NCI-H1436 (cell line): ENCODE measurements around the gene PGM1.
"Not testable (repeated sequence)": the region's sequence is repeated elsewhere in the genome, so short reads cannot be mapped to it uniquely, and the experiment has no call there.

Experiments used
- DNase-seq: peaks from one replicate; lab custom pipeline; 2025; lab: John Stamatoyannopoulos, UW

PGM1 gene

DNA sequence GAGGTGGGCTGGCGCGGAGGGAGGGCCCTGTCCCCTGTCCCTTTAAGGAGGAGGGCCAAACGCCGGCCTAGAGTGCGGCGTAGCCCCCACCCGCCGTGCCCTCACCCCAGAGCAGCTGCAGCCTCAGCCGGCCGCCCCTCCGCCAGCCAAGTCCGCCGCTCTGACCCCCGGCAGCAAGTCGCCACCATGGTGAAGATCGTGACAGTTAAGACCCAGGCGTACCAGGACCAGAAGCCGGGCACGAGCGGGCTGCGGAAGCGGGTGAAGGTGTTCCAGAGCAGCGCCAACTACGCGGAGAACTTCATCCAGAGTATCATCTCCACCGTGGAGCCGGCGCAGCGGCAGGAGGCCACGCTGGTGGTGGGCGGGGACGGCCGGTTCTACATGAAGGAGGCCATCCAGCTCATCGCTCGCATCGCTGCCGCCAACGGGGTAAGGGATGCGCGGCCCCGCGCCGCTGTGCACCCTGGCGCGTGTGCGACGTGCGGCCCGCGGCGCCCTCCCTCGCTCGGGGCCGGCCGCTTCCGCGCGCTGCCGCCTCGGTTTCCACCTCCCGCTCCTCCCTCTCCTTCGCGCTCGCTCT lies at the start of gene PGM1:
Gene PGM1, plus strand, starts transcription at position 109 of the 583 bp plus-strand sequence. Its CDS starts 78 bp downstream, at position 187.
- peak; percentile 33 for DNase-seq

DNA sequence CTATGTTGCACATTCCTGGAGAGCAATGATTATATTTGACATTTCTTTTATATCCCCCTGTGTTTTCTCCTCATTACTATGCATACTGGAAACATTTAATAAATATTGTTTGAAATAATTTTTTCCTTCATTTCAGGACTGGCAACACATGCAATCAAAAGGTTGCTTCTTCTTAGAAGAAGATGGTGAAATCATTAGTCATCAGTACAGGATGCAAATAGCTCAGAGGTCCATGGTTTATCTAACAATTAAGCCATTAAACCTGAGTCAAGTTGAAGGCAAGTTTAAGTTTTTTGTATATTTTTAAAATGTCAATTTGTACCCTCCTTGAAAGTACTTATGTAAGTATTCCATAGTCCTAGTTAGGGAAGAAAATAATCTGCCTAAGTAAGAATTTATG lies 47.4 kb upstream of the PGM1 start:
- DNase-seq: no peak

GRCh38 chr1:63547621-63548294 lies 45.5 kb upstream of the PGM1 start:
- no peak for DNase-seq

DNA sequence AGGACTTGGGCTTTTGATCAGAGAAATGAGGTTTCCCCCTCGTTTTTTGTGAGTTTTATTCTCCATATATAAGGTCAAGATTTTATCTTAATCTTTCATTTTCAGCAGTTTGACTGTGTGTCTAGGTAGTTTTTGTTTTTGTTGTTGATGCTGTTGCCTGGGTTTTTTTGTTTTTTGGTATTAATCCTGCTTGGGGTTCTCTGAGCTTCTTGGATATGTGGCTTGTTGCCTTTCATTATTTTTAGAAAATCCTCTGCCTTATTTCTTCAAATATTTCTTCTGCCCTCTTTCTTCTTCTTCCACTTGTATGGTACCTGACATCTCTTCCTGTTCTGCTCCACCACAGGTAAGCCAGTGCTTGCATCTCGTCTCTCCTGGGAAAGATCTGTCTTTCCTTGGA lies 44.9 kb upstream of the PGM1 start:
- DNase-seq: no peak

DNA sequence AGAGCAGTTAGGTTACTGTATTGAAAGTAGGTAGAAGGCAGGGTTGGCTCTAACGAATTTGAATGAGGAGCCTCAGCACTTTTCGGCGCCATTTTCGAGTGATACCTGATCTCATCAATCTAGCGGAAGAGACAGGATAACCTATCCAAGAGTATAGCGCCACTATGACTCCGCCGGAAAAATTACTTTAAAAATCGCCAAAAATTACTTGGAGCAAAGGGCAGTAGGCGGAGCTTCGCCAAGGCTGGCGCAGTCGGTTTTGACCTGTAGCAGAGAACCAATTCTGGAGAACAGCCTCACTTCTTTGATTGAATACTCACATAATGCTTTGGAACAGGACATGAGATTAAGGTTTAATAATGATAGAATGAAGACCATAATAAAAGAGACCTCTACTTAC lies 44.3 kb upstream of the PGM1 start:
- DNase-seq: no peak

DNA sequence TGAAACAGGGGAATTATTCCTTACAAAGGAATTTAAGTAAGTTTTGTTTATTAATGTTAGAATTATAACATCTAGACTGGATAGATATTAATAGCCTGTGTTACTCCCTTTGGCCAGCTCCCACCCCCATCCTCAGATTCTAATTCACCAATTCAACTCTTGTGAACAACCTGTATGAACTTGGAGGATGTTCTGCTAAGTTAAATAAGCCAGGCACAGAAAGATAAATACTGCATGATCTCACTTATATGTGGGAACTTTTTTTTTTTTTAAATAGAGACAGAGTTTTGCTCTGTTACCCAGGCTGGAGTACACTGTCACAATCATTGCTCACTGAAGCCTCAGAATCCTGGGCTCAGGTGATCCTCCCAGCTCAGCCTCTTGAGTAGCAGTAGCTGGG lies 37.7 kb upstream of the PGM1 start:
- DNase-seq: no peak

- DNase-seq: no peak
These were observed 35.7 kb upstream of the PGM1 start for GRCh38 chr1:63557365-63557987.

DNA sequence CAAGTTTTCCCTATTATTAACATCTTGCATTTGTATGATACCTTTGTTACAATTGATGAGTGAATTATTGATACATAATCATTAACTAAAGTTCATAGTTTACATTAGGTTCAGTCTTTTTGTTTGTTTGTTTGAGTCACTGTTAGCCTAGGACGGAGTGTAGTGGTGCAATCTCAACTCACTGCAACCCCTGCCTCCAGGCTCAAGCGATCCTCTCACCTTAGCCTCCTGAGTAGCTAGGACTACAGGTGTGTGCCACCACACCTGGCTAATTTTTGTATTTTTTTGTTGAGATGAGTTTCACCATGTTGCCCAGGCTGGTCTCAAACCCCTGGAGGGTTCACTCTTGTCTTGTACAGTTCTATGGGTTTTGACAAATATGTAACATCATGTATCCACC lies 33.9 kb upstream of the PGM1 start:
- DNase-seq: no peak

GRCh38 chr1:63563745-63564144 lies 29.5 kb upstream of the PGM1 start:
- DNase-seq: no peak

DNA sequence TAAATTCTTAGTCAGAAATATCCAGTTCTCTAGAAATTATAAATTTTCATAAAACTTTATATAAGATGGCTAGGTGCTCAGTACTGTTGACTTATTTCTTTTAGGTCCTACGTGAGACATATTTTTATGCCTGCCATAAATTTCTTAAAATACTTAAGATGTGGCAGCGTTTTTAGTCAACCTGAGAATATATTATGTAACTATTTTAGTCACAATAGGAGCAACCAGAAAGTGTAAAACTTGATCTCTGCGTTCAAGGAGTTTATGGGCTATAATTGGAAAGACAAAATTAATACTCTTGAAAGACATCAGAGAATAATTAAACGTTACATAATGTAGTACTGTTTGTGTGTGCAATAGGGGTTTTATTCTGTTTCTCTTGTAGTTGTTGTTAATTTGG lies 24.1 kb upstream of the PGM1 start:
- DNase-seq: no peak

DNA sequence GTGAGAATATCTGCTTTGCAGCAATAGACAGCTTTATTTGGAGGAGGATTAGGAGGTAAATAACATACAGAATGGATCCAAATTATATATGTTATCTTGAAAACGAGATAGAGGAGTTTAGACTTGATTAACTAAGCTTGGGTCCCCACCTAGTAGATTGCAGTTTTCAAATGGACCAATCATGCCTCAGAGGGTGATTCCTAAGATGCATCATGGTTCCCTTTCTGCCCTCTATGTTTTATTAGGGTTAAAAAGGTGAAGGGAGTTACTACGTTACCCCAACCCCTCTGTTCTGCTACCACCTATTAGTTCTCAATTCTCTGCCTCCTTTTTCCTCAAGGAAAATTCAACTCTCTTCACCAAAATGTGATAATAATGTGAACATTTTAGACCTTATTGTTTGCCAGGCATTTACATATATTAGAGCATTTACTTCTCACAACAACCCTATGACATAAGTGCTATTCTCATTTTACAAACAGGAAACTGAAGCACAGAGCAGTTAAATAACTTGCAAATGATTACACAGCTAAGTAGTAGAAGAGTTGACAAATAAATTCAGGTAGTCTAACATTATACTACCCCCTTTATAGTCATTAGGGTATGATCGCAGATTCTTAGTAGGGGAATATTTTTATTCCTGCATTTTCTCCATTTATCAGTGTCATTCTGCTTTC lies 23.4 kb upstream of the PGM1 start:
- DNase-seq: no peak

- DNase-seq: not testable (repeated sequence)
These were observed 20.5 kb upstream of the PGM1 start for GRCh38 chr1:63572686-63573085.

- DNase-seq: not testable (repeated sequence)
These were observed 18.9 kb upstream of the PGM1 start for GRCh38 chr1:63574203-63574796.

DNA sequence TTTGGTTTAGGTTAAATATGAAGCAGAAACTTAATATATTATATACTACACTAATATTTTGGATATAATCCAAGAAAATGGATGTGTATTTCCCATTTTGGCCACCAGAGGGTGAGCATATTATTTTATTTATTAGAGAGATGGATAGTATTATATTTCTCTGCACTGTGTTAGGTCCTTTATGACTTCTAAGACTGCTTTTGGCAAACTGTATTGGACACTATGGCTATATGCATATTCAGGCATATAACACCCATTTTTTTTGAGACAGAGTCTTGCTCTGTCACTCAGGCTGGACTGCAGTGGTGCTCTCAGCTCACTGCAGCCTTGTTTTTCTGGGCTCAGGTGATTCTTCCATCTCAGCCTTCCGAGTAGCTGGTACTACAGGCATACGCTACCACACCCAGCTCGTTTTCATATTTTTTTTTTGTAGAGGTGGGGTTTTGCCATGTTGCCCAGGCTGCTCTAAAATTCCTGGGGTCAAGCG lies 17.8 kb upstream of the PGM1 start:
- peak; percentile 9 for DNase-seq

GRCh38 chr1:63586326-63586725 lies 6.9 kb upstream of the PGM1 start:
- not testable (repeated sequence) for DNase-seq

- DNase-seq: no peak
These were observed 3.0 kb upstream of the PGM1 start for GRCh38 chr1:63590166-63590560.

DNA sequence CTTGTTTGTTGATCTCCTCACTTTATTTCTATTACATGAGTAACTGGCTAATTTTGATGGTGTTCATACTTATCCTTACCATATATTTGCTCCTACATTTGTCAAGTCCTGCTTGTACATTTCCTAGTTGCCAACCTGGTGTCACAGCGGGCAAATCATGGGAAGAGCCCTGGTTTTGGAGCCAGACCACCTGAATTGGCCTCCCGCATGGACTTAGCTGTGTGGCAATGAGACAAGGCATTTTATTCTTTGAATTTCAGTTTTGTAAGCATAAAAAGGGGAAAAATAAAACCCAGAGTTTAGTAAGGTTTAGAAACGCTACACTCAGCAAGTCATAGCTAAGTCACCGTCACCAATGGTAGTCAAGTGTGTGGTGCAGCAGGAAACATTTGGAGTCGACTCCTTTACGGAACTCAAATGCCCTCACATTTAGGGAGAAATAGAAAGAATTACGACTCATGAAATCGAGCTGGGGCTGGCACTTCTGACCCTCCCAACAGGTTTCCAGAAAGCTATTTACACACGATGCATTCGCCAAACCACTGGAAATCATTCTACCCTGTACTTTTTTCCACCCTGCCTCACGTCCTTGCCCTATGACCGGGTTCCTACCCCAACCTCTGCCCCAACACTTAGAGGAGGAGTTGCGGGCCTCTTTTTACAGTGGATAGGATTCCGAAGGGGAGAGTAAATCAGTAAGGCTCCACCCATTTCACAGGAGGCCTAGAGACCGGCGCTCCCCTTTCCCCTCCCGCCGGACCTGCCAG lies 492 bp upstream of the PGM1 start:
- DNase-seq: no peak

- DNase-seq: peak; percentile 33
These were observed 835 bp downstream of the PGM1 start for GRCh38 chr1:63593886-63594605.

- no peak for DNase-seq
These were observed 2.2 kb downstream of the PGM1 start for GRCh38 chr1:63595435-63595834.

GRCh38 chr1:63599799-63600198 lies 6.6 kb downstream of the PGM1 start:
- DNase-seq: no peak

- DNase-seq: no peak
These were observed 7.0 kb downstream of the PGM1 start for GRCh38 chr1:63600248-63600647.
